ENCODE results near the gene SLC38A8.
A peak's percentile ranks its signal among the peaks of the same experiment; 100 is the strongest.

SLC38A8 gene

DNA sequence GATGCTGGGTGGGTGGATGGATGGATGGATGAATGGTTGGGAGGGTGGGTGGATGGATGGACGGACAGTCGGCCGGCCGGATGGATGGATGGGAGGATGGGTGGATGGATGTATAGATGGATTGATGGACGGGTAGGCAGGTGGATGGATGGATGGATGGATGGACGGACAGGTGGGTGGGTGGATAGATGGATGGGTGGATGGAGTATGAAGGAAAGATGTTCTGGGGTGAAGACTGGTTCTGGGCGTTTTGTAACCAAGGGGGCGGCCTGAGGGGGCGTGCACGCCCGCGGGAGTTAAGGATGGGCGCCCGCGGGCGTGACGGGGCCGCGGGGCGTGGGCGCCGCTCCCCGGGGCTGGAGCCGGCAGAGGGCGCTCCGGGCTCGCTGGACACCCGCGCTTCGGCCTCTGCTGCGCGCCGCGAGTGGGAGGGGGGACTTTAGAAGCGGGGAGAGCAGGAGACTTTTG is 74.7 kb downstream of the SLC38A8 start, which contains the start of gene NECAB2:
Gene NECAB2, plus strand, starts transcription at position 407 of the 468 bp plus-strand sequence. CDS start 405 bp downstream, outside the sequence.
- DNase-seq = peak; percentile 1

DNA sequence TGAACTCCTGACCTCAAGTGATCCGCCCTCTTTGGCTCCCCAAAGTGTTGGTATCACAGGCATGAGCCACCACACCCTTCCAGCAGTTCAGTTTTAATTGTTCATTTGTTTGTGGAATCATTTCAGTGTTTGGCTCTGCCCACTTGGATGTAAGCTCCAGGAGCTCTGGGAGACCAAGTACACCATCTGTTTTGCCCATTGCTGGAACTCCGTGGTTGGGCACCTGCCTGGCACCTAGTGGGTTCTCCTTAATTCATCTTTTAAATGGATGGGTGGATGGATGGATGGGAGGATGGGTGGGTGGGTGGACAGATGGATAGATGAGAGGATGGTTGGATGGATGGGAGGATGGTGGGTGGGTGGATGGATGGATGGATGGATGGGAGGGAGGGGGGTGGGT is 75.5 kb downstream of the SLC38A8 start:
- no peak for DNase-seq

- DNase-seq = no peak
These were observed 76.4 kb downstream of the SLC38A8 start for GRCh38 chr16:83966153-83966696.

- DNase-seq = no peak
These were observed 77.0 kb downstream of the SLC38A8 start for GRCh38 chr16:83965444-83966152.

DNA sequence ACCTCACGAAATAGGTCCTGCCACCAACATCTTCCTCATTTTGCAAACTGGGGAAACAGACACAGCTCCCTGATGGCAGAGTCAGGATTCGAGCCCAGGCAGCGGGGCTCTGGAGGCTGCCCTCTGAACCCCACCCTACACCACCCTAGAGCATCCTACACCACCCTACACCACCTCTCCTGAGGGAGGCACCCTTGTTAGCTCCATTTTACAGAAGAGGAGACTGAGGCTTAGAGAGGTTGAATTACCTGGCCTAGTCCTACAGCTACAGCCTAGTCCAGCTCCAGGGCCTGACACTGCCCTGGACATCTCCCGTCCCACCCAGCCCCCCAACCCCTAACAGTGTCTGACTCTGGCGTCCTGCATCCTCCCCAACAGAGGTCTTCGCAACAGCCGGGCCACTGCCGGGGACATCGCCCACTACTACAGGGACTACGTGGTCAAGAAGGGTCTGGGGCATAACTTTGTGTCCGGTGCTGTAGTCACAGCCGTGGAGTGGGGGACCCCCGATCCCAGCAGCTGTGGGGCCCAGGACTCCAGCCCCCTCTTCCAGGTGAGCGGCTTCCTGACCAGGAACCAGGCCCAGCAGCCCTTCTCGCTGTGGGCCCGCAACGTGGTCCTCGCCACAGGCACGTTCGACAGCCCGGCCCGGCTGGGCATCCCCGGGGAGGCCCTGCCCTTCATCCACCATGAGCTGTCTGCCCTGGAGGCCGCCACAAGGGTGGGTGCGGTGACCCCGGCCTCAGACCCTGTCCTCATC is 77.7 kb downstream of the SLC38A8 start:
- no peak for DNase-seq

DNA sequence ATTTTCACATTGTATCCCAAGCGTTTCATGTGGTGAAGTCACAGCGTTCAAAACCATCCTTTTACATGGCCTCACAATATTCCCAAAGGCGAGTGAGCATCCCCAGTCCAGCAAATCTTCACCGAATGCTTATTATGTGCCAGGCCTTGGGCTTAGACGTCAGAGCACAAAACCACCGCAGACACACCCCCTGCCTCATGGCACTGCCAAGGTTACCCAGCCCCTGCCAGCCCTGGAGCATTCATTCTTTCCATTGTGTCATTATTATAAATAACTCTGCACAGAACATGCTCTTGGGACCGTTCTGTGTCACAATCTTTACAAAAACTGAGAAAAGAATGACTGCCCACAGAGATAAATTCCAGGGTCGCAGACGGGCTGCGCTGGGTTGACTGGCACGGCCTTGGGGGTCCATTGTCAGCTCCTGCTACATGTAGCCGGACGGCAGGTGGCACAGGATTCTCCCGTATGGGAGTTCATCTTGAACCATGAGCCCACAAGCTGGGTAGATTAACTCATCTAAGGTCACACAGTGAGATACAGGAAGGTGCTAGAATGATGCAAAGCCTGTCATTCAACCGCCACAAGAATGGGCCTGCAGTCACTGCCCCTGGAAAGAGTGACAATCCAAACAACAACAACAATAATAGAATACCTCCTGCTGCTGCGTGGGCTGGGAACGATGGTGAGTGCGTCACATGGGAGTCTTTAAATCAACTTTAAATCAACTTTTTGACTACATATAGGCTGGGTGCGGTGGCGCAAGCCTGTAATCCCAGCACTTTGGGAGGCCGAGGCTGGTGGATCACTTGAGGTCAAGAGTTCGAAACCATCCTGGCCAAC is 79.1 kb downstream of the SLC38A8 start:
- no peak for DNase-seq

GRCh38 chr16:83961591-83961990 is 81.0 kb downstream of the SLC38A8 start:
- no peak for DNase-seq

DNA sequence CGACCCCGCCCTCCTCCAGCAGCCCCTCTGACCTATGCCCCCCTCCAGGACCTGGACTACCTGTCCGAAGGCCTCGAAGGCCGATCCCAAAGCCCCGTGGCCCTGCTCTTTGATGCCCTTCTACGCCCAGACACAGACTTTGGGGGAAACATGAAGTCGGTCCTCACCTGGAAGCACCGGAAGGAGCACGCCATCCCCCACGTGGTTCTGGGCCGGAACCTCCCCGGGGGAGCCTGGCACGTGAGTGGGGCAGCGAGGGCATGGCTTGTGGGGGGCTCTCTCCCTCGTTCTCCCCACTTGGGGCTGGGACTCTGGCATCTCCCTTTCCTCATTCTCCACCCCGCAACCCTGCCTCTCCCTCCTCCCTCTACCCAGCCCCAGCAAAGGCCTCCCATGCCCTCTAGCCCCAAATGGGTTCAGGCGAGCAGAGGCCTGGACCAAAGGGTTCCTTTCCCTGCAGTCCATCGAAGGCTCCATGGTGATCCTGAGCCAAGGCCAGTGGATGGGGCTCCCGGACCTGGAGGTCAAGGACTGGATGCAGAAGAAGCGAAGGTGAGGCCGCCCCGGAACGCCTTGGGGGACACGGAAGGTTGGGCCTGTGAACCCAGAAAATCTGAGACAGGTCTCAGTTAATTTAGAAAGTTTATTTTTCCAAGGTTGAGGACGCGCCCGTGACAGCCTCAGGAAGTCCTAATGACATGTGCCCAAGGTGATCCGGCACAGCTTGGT is 81.9 kb downstream of the SLC38A8 start:
- no peak for DNase-seq
